C4-2B (cell line): Measurements from ENCODE around the gene DENND4A.

Source experiments
- CTCF ChIP-seq: fragments of 450-650 bp; conservative IDR thresholded peaks from 2 replicates; pipeline ENCODE4 v1.5.1; 2017; ENCODE audit warnings: mild to moderate bottlenecking
- ZFX ChIP-seq: fragments of 450-650 bp; IDR thresholded peaks from 2 replicates; pipeline ENCODE4 v1.6.1; 2017

- no peak for TF ChIP-seq CTCF
- TF ChIP-seq ZFX: no peak
These were observed 33.9 kb downstream of the DENND4A start for GRCh38 chr15:65758242-65758641.
